ENCODE measurements around the gene ANXA2.

Gene ANXA2

GRCh38 chr15:60301024-60301423 lies 96.8 kb downstream of the ANXA2 start:
- H3K27ac ChIP-seq = no peak overlapping the region
- no peaks in the 10 kb centered on the region for H3K9me3 ChIP-seq (ENCODE audit: control insufficient read depth, low read length)
- H3K4me1 ChIP-seq = no peaks in the 10 kb centered on the region
- no peak overlapping the region for H2AFZ ChIP-seq
- H3K36me3 ChIP-seq (ENCODE audit: control insufficient read depth, insufficient read depth, low read length) = no peaks in the 10 kb centered on the region
- H3K79me2 ChIP-seq = no peaks in the 10 kb centered on the region
- no peak overlapping the region for H3K9ac ChIP-seq
- no peaks in the 10 kb centered on the region for H3K27me3 ChIP-seq (ENCODE audit: control insufficient read depth, insufficient read depth, low read length)
- H3K4me3 ChIP-seq (ENCODE audit: low read depth, low read length) = no peak overlapping the region
- no peak overlapping the region for H3K4me2 ChIP-seq (ENCODE audit: low read length)
- TF ChIP-seq CTCF (IDR thresholded peaks at IDR 0.05) = no peak

- Histone ChIP-seq H3K9me3 (ENCODE audit: control insufficient read depth, low read length) (no peaks in the 10 kb centered on the region), H3K36me3 (ENCODE audit: control insufficient read depth, insufficient read depth, low read length) (no peaks in the 10 kb centered on the region), H3K4me3 (ENCODE audit: low read depth, low read length) (no peak overlapping the region), H3K9ac (no peak overlapping the region), H2AFZ (no peak overlapping the region), H3K27ac (no peak overlapping the region), H3K79me2 (no peaks in the 10 kb centered on the region), H3K4me2 (ENCODE audit: low read length) (no peak overlapping the region), H3K27me3 (ENCODE audit: control insufficient read depth, insufficient read depth, low read length) (no peaks in the 10 kb centered on the region), H3K4me1 (no peaks in the 10 kb centered on the region)
- no peak for TF ChIP-seq CTCF (IDR thresholded peaks at IDR 0.05)
Measured at GRCh38 chr15:60299452-60300047, 98.2 kb downstream of the ANXA2 start.

All from parathyroid adenoma (tissue), 2 donors.